Smooth muscle cell (in vitro differentiated cells): ENCODE measurements around the gene ANKRD39. TPM values are rescaled to one million over a fixed set of nuclear protein-coding genes. Genes with fewer than 3 reads are reported as not detected.

Source experiments
- DNase-seq: peaks from one replicate; lab custom pipeline; 2025; ENCODE audit not compliant: unreplicated experiment; lab: John Stamatoyannopoulos, UW
- H2AFZ ChIP-seq: fragments of 200-600 bp; sonication (generic); 2 replicates; pipeline ENCODE4 v1.6.0; 2016; ENCODE audit warnings: antibody characterized with exemption, low read depth, mild to moderate bottlenecking
- H3F3A ChIP-seq: fragments of 200-600 bp; sonication (generic); 2 replicates; pipeline ENCODE4 v1.6.0; 2017; ENCODE audit warnings: antibody characterized with exemption, low read depth
- H3K27ac ChIP-seq: fragments of 200-600 bp; sonication (generic); 2 replicates; pipeline ENCODE4 v1.5.1; 2016; ENCODE audit warnings: low read depth, mild to moderate bottlenecking
- H3K27me3 ChIP-seq: fragments of 200-600 bp; sonication (generic); 2 replicates; pipeline ENCODE4 v1.6.1; 2016; ENCODE audit warnings: low read depth, mild to moderate bottlenecking
- H3K36me3 ChIP-seq: fragments of 200-600 bp; sonication (generic); 2 replicates; pipeline ENCODE4 v1.5.1; 2016; ENCODE audit warnings: low read depth
- H3K4me1 ChIP-seq: fragments of 200-600 bp; sonication (generic); 2 replicates; pipeline ENCODE4 v1.5.1; 2016; ENCODE audit warnings: low read depth
- H3K4me2 ChIP-seq: fragments of 200-600 bp; sonication (generic); 2 replicates; pipeline ENCODE4 v1.6.0; 2016; ENCODE audit warnings: mild to moderate bottlenecking
- H3K4me3 ChIP-seq: fragments of 200-600 bp; sonication (generic); 2 replicates; pipeline ENCODE4 v1.5.1; 2016; ENCODE audit warnings: mild to moderate bottlenecking
- H3K79me2 ChIP-seq: fragments of 200-600 bp; sonication (generic); 2 replicates; pipeline ENCODE4 v1.6.0; 2016; ENCODE audit warnings: low read depth, mild to moderate bottlenecking
- H3K9ac ChIP-seq: fragments of 200-600 bp; sonication (generic); 2 replicates; pipeline ENCODE4 v1.6.0; 2016; ENCODE audit warnings: low read depth
- H3K9me3 ChIP-seq: fragments of 200-600 bp; sonication (generic); replicated peaks from 2 replicates; pipeline ENCODE4 v1.5.1; 2016; ENCODE audit warnings: low read depth
- H4K20me1 ChIP-seq: fragments of 200-600 bp; sonication (generic); 2 replicates; pipeline ENCODE4 v1.6.0; 2016; ENCODE audit warnings: low read depth
- WGBS: methylation state at CpG from one replicate; pipeline ENCODE4 v1.1.7; 2016; ENCODE audit warnings: low lambda C conversion rate; 5-methylcytosine and 5-hydroxymethylcytosine counted together
- polyA plus RNA-seq: library from polyadenylated mRNA; unstranded; fragments of >200 nt; fragmentation: Nextera tagmentation; extraction: Ambion mirVana; gene quantifications from 2 replicates; pipeline ENCODE4 v1.2.1, GENCODE V29; 2016
- total RNA-seq: library from RNA; depleted of rRNA; stranded (reverse); fragments of >200 nt; gene quantifications from 2 replicates; pipeline ENCODE4 v1.2.3, GENCODE V29; 2014
- TF ChIP-seq, protein P1 (sequence below): fragments of 200-600 bp; sonication (generic); IDR thresholded peaks from 2 replicates; pipeline ENCODE4 v1.5.1; 2017; ENCODE audit warnings: borderline replicate concordance, mild to moderate bottlenecking, antibody characterized with exemption; ENCODE audit not compliant: insufficient read depth, poor library complexity, severe bottlenecking

The ANKRD39 gene
- total and polyA plus RNA-seq, 2 experiments from 2014 or later, result 7.9 to 16.5 TPM

- TF ChIP-seq, protein P1, sequence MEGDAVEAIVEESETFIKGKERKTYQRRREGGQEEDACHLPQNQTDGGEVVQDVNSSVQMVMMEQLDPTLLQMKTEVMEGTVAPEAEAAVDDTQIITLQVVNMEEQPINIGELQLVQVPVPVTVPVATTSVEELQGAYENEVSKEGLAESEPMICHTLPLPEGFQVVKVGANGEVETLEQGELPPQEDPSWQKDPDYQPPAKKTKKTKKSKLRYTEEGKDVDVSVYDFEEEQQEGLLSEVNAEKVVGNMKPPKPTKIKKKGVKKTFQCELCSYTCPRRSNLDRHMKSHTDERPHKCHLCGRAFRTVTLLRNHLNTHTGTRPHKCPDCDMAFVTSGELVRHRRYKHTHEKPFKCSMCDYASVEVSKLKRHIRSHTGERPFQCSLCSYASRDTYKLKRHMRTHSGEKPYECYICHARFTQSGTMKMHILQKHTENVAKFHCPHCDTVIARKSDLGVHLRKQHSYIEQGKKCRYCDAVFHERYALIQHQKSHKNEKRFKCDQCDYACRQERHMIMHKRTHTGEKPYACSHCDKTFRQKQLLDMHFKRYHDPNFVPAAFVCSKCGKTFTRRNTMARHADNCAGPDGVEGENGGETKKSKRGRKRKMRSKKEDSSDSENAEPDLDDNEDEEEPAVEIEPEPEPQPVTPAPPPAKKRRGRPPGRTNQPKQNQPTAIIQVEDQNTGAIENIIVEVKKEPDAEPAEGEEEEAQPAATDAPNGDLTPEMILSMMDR, result no peak
- Histone ChIP-seq H3K4me3 (no peak overlapping the region), H3K79me2 (no peaks in the 10 kb centered on the region), H2AFZ (no peak overlapping the region), H3K4me2 (no peak overlapping the region), H4K20me1 (peaks cover 25% of the 10 kb centered on the region), H3F3A (no peaks in the 10 kb centered on the region), H3K27ac (no peak overlapping the region), H3K36me3 (no peaks in the 10 kb centered on the region), H3K4me1 (peaks cover 17% of the 10 kb centered on the region), H3K27me3 (peaks cover 3% of the 10 kb centered on the region), H3K9ac (no peak overlapping the region), H3K9me3 (no peaks in the 10 kb centered on the region)
- no peak for DNase-seq
- 91% methylated on average over 11 of the region's 11 CpGs for WGBS
These were observed 36.6 kb downstream of the ANKRD39 start for GRCh38 chr2:96821113-96821675.

DNA sequence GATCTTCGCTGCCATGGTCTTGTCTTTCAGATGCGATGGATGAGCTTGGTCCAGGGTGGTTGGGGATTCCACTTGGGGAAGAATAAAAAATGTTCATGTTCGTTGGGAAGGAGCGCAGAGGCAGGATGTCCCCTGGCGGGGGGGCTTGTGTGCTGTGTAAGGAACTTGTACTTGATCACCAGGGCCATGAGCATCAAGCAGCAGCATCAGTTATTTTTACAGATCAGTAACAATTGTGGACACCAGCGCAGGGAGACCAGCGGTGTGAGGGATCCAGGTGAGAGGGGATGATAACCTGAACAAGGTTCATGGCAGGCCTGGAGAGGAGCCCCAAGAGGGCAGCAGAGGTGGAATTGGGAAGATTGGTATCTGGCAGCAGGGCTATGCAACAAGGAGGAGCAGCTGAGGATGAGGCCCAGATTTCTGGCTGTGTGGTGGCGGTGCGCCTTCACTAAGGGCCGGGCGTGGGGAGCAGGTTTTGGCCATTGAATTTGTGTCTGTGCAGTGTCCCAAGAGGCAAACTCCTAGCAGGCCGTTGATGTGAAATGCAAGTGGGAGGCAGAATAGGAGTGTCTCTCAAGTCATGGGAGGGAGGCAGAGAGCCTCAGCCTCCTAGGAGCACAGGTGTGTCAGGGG, 37.8 kb downstream of the ANKRD39 start:
- H3K36me3 ChIP-seq, result no peaks in the 10 kb centered on the region
- TF ChIP-seq, protein P1, result no peak
- peaks cover 4% of the 10 kb centered on the region for H3F3A ChIP-seq
- no peak overlapping the region for H2AFZ ChIP-seq
- 94% methylated on average over 12 of the region's 12 CpGs for WGBS
- H3K27me3 ChIP-seq, result peaks cover 3% of the 10 kb centered on the region
- H3K4me2 ChIP-seq, result no peak overlapping the region
- H3K9ac ChIP-seq, result no peak overlapping the region
- H3K4me1 ChIP-seq, result peaks cover 17% of the 10 kb centered on the region
- no peaks in the 10 kb centered on the region for H3K9me3 ChIP-seq
- H3K4me3 ChIP-seq, result no peak overlapping the region
- no peak overlapping the region for H3K27ac ChIP-seq
- H3K79me2 ChIP-seq, result no peaks in the 10 kb centered on the region
- peaks cover 25% of the 10 kb centered on the region for H4K20me1 ChIP-seq
- no peak for DNase-seq

DNA sequence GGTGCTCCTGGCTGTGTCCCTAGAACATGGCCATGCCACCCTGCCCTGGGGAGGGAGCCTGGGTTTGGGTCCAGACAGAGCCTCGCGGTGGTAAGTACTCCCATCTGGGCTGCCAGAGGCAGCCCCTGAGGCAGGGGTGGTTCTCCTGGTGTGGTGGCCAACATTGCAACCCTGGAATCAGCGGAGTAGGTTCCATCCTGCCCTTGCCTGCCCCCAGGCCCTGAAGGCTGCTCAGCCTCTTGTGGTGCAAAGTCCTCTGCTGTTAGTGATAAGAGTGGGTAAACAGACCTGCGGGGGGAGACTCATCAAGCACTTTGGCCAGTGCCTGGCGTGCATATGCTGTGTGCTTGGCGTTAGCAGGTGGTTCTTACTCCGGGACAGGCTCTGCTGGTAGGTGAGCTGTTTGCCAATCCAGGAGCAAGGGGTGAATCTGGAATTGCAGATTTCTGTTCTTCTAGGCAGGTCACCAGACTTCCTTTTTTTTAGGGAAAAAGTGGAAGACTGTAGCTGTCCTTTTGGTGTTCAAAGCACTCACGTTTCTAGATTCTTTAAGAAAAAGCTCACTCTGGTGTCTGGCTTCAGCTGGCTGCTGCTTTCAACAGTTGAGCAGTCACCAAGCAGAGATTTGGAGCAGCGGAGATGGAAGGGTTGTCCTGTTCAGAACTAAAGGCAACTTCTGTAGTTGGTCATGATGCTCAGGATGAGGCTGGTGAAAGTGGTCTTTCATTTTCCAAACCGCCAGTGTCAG, 38.5 kb downstream of the ANKRD39 start:
- Histone ChIP-seq H3K27ac (no peak overlapping the region), H3K27me3 (peaks cover 3% of the 10 kb centered on the region), H4K20me1 (peaks cover 25% of the 10 kb centered on the region), H3K9me3 (no peaks in the 10 kb centered on the region), H3K9ac (no peak overlapping the region), H3F3A (peaks cover 4% of the 10 kb centered on the region), H3K4me3 (no peak overlapping the region), H3K79me2 (no peaks in the 10 kb centered on the region), H2AFZ (no peak overlapping the region), H3K4me1 (peaks cover 17% of the 10 kb centered on the region), H3K4me2 (no peak overlapping the region), H3K36me3 (no peaks in the 10 kb centered on the region)
- DNase-seq, result no peak
- TF ChIP-seq, protein P1, result no peak
- WGBS, result 77% methylated on average over 10 of the region's 10 CpGs
